IMR-90 (cell line): Measurements from ENCODE around the gene MAP6. TPM values are rescaled to one million over a fixed set of nuclear protein-coding genes. Genes with fewer than 3 reads are reported as not detected.

Experiments
- ATAC-seq: fragments of 200-7000 bp; cut with Tn5 transposase; 2 replicates; pipeline ENCODE4 v1.9.1; 2020; ENCODE audit warnings: low read depth, mild to moderate bottlenecking, moderate library complexity
- BruUV-seq: library from RNA; stranded (reverse); fragments of 400-500 nt; replicated peaks from 2 replicates; lab custom pipeline; 2021; lab: Mats Ljungman, UMichigan
- CTCF ChIA-PET: fragments of 300-600 bp; formaldehyde crosslinking; extraction: SDS; loops from one replicate; lab custom pipeline; 2021; ENCODE audit warnings: antibody characterized with exemption; lab: Yijun Ruan, JAX
- POLR2A ChIA-PET: fragments of 300-600 bp; sonication (Branson Sonifier 250); formaldehyde crosslinking; loops from one replicate; lab custom pipeline; 2022; ENCODE audit warnings: antibody characterized with exemption; ENCODE audit not compliant: unreplicated experiment; lab: Charles Lee
- DNase-seq: peaks from one replicate; pipeline ENCODE4 v3.0.0; 2013
- H2AFZ ChIP-seq: replicated peaks from 2 replicates; pipeline ENCODE3; 2013; ENCODE audit warnings: low read length, mild to moderate bottlenecking; ENCODE audit not compliant: poor library complexity
- H2AK5ac ChIP-seq: 2 replicates; pipeline ENCODE4 v1.6.1; 2013; ENCODE audit warnings: low read depth, low read length, inconsistent platforms
- H2AK9ac ChIP-seq: replicated peaks from 2 replicates; pipeline ENCODE3; 2013; ENCODE audit warnings: mild to moderate bottlenecking, low read depth, low read length, moderate library complexity; ENCODE audit not compliant: poor library complexity
- H2BK120ac ChIP-seq: 2 replicates; pipeline ENCODE4 v1.6.1; 2013; ENCODE audit warnings: low read depth, low read length, inconsistent platforms
- H2BK15ac ChIP-seq: 3 replicates; pipeline ENCODE4 v1.6.1; 2013; ENCODE audit warnings: low read depth, low read length, inconsistent platforms
- H2BK20ac ChIP-seq: 2 replicates; pipeline ENCODE4 v1.6.1; 2013; ENCODE audit warnings: low read depth, mild to moderate bottlenecking, inconsistent platforms, low read length, moderate library complexity
- H2BK5ac ChIP-seq: 2 replicates; pipeline ENCODE4 v1.6.1; 2013; ENCODE audit warnings: mild to moderate bottlenecking, low read depth, low read length, inconsistent platforms; ENCODE audit not compliant: poor library complexity, severe bottlenecking
- H3K14ac ChIP-seq: replicated peaks from 2 replicates; pipeline ENCODE4 v1.6.1; 2013; ENCODE audit warnings: low read depth, low read length, inconsistent platforms
- H3K18ac ChIP-seq: 2 replicates; pipeline ENCODE4 v1.6.1; 2013; ENCODE audit warnings: low read depth, low read length, control low read depth
- H3K23ac ChIP-seq: 2 replicates; pipeline ENCODE4 v1.6.1; 2013; ENCODE audit warnings: low read depth, low read length, inconsistent platforms
- H3K27ac ChIP-seq: 2 replicates; pipeline ENCODE4 v1.5.1; 2013; ENCODE audit warnings: mild to moderate bottlenecking, control low read depth, low read length; ENCODE audit not compliant: insufficient read depth
- H3K27me3 ChIP-seq: 2 replicates; pipeline ENCODE4 v1.6.1; 2013; ENCODE audit warnings: low read length; ENCODE audit not compliant: control insufficient read depth, insufficient read depth
- H3K36me3 ChIP-seq: 2 replicates; pipeline ENCODE4 v1.6.1; 2013; ENCODE audit warnings: low read length, mixed read lengths; ENCODE audit not compliant: control insufficient read depth, insufficient read depth
- H3K4ac ChIP-seq: 2 replicates; pipeline ENCODE4 v1.6.1; 2013; ENCODE audit warnings: low read depth, low read length, inconsistent platforms
- H3K4me1 ChIP-seq: 2 replicates; pipeline ENCODE4 v1.6.1; 2013; ENCODE audit warnings: low read length, mixed read lengths; ENCODE audit not compliant: control insufficient read depth, insufficient read depth
- H3K4me2 ChIP-seq: 2 replicates; pipeline ENCODE4 v1.6.1; 2013; ENCODE audit warnings: low read depth, mild to moderate bottlenecking, control low read depth, low read length, moderate library complexity
- H3K4me3 ChIP-seq: 2 replicates; pipeline ENCODE4 v1.5.1; 2013; ENCODE audit warnings: low read depth, mild to moderate bottlenecking, control low read depth, low read length, moderate library complexity; ENCODE audit not compliant: insufficient read depth
- H3K56ac ChIP-seq: 2 replicates; pipeline ENCODE4 v1.6.1; 2013; ENCODE audit warnings: low read length, inconsistent platforms; ENCODE audit not compliant: insufficient read depth; ENCODE audit errors: extremely low read depth
- H3K79me1 ChIP-seq, 2 experiments: 2 replicates each; pipeline ENCODE4 v1.6.1; 2013; ENCODE audit warnings: low read length in 2 of 2, inconsistent platforms in 1 of 2, low read depth in 1 of 2
- H3K9ac ChIP-seq: 2 replicates; pipeline ENCODE4 v1.6.1; 2013; ENCODE audit warnings: low read depth, low read length, control low read depth
- H3K9me1 ChIP-seq: 2 replicates; pipeline ENCODE4 v1.6.1; 2013; ENCODE audit warnings: low read length, inconsistent platforms; ENCODE audit not compliant: insufficient read depth
- H3K9me3 ChIP-seq: 2 replicates; pipeline ENCODE4 v1.6.1; 2013; ENCODE audit warnings: low read length; ENCODE audit not compliant: control insufficient read depth, insufficient read depth
- H4K20me1 ChIP-seq: 2 replicates; pipeline ENCODE4 v1.6.1; 2013; ENCODE audit warnings: low read length, inconsistent platforms; ENCODE audit not compliant: insufficient read depth
- H4K5ac ChIP-seq: 2 replicates; pipeline ENCODE4 v1.6.1; 2013; ENCODE audit warnings: mild to moderate bottlenecking, low read depth, low read length, control low read depth
- H4K8ac ChIP-seq, 2 experiments: 2 replicates each; pipeline ENCODE4 v1.6.1; 2013; ENCODE audit warnings: low read depth in 2 of 2, low read length in 2 of 2, control low read depth in 1 of 2, inconsistent platforms in 1 of 2
- H4K91ac ChIP-seq: 2 replicates; pipeline ENCODE4 v1.6.1; 2013; ENCODE audit warnings: low read depth, low read length, inconsistent platforms; ENCODE audit not compliant: insufficient read depth
- CEBPB ChIP-seq: IDR thresholded peaks from 2 replicates; pipeline ENCODE4 v1.6.1; 2012; ENCODE audit warnings: low read depth, low read length, improper control_type of control experiment
- FOS ChIP-seq: fragments of 150-350 bp; IDR thresholded peaks from 2 replicates; pipeline ENCODE4 v1.6.1; 2016; ENCODE audit warnings: low read depth, low read length
- RAD21 ChIP-seq: IDR thresholded peaks from 2 replicates; pipeline ENCODE4 v1.6.1; 2012; ENCODE audit warnings: low read length, improper control_type of control experiment
- WGBS, 2 experiments: methylation state at CpG; one replicate each; pipeline versions ENCODE4 v1.1.5 to v1.1.7; 2013; ENCODE audit warnings: missing lambda C conversion rate in 2 of 2; ENCODE audit not compliant: insufficient read length in 1 of 2; ENCODE audit errors: extremely low coverage in 2 of 2; 5-methylcytosine and 5-hydroxymethylcytosine counted together
- dilution Hi-C: fragments of 300-500 bp; cut with HindIII; formaldehyde crosslinking; loops from one replicate; pipeline ENCODE4 v1.14.3; 2018; ENCODE audit warnings: low sequenced_read_pairs; ENCODE audit not compliant: unreplicated experiment
- in situ Hi-C: fragments of 300-500 bp; cut with MboI; formaldehyde crosslinking; loops from 3 replicates; pipeline ENCODE4 v1.14.3; 2019; ENCODE audit warnings: low sequenced_read_pairs, inconsistent platforms, mixed read lengths
- intact Hi-C: fragments of 100-400 bp; cut with micrococcal nuclease; formaldehyde crosslinking; loops from 2 replicates; pipeline ENCODE4 v1.10.0; 2022
- polyA plus RNA-seq, 3 experiments: library from polyadenylated mRNA; depleted of rRNA; stranded (reverse); fragments of >200 nt; gene quantifications; 2 replicates each; pipeline ENCODE4 v1.2.3, GENCODE V29; 2012; ENCODE audit warnings: low replicate concordance in 1 of 3
- total RNA-seq: library from RNA; depleted of rRNA; stranded (reverse); fragments of >200 nt; gene quantifications from 2 replicates; pipeline ENCODE4 v1.2.3, GENCODE V29; 2012
- TF ChIP-seq, protein P1 (sequence below): fragments of 150-350 bp; IDR thresholded peaks from 2 replicates; pipeline ENCODE4 v1.6.1; 2017; ENCODE audit warnings: mild to moderate bottlenecking, antibody characterized with exemption, low read length, low read depth

Gene MAP6
- total and polyA plus RNA-seq, 2 of the 4 experiments (the other 2 are of a cell fraction): 3.0 to 3.4 TPM

DNA sequence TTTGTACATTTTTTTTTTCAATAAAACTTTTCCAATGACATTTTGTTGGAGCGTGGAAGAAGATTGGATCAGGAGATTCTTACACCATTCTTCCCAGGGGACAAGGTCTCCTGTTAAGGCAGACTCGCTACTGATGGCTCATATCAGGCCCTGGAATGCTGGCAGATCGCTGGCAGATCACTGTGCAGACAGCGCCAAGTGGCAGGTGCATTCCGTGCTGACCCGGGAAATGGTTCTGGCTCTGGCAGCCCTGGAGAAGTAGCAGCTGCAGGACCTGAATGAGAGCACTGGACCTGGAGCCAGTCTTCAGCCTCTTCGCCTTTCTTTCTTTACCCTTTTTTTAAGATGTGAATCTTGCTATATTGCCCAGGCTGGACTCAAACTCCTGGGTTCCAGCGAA lies 96.1 kb downstream of the MAP6 start:
- in situ Hi-C loops: no loop called here
- CTCF ChIA-PET: no interaction called here
- TF ChIP-seq RAD21 (no peak), CEBPB (no peak), FOS (no peak)
- TF ChIP-seq, protein P1, sequence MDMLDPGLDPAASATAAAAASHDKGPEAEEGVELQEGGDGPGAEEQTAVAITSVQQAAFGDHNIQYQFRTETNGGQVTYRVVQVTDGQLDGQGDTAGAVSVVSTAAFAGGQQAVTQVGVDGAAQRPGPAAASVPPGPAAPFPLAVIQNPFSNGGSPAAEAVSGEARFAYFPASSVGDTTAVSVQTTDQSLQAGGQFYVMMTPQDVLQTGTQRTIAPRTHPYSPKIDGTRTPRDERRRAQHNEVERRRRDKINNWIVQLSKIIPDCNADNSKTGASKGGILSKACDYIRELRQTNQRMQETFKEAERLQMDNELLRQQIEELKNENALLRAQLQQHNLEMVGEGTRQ: no peak

More for the DNA sequence above, 96.1 kb downstream of the MAP6 start:
- no peak for DNase-seq
- no peak overlapping the region for H2BK15ac ChIP-seq
- H3K27me3 ChIP-seq: no peaks in the 10 kb centered on the region
- no peak overlapping the region for H2BK120ac ChIP-seq
- no peak overlapping the region for H3K56ac ChIP-seq
- no peak overlapping the region for H2AK5ac ChIP-seq
- H3K4me1 ChIP-seq: peaks cover 4% of the 10 kb centered on the region; the same call in 1 of the 2 replicates
- H3K9me3 ChIP-seq: no peaks in the 10 kb centered on the region
- H3K79me1 ChIP-seq: peaks cover 39 to 61% of the 10 kb centered on the region in 2 experiments
- no peak overlapping the region for H2BK20ac ChIP-seq
- no peaks in the 10 kb centered on the region; the same call in 1 of the 2 replicates for H3K9me1 ChIP-seq
- H3K36me3 ChIP-seq: peaks cover 70% of the 10 kb centered on the region
- no peak overlapping the region for H2AFZ ChIP-seq
- 88% methylated on average over 4 of the region's 8 CpGs; no CpG with 5 or more reads in 1 of the 2 experiments for WGBS, 2 experiments
- H3K23ac ChIP-seq: no peak overlapping the region
- H3K9ac ChIP-seq: no peak overlapping the region
- no peak overlapping the region for H4K8ac ChIP-seq
- intact Hi-C loops (no loop called here), dilution Hi-C loops (no loop called here)
- no peak overlapping the region for H3K27ac ChIP-seq
- H2BK5ac ChIP-seq: no peak overlapping the region
- H4K20me1 ChIP-seq: peaks cover 89% of the 10 kb centered on the region
- POLR2A ChIA-PET: interaction anchor here (0.6 kb wide), 1 partner anchor 508 kb away, joined by 3 read pairs; no protein-coding TSS in a partner anchor
- H4K91ac ChIP-seq: no peak overlapping the region
- no peak overlapping the region for H3K4me2 ChIP-seq
- ATAC-seq: no peak
- H3K4me3 ChIP-seq: no peak overlapping the region
- H2AK9ac ChIP-seq: no peak overlapping the region
- H3K18ac ChIP-seq: no peak overlapping the region
- no TSS peak for BruUV-seq
- no peak overlapping the region for H3K4ac ChIP-seq
- H3K14ac ChIP-seq: no peak overlapping the region
- no peak overlapping the region for H4K5ac ChIP-seq
